KMS-11 (cell line): ENCODE measurements around the gene AK9.

Experiments used
- H2AFZ ChIP-seq: fragments of 200-600 bp; sonication (generic); 2 replicates; pipeline ENCODE4 v1.6.1; 2016; ENCODE audit warnings: antibody characterized with exemption, mixed run types, low read depth
- H3K27ac ChIP-seq: fragments of 200-600 bp; sonication (generic); 2 replicates; pipeline ENCODE4 v1.6.1; 2016; ENCODE audit warnings: mild to moderate bottlenecking, mixed run types
- H3K27me3 ChIP-seq: fragments of 200-600 bp; sonication (generic); 2 replicates; pipeline ENCODE4 v1.6.1; 2017; ENCODE audit warnings: mild to moderate bottlenecking, low read depth, mixed run types, moderate library complexity; ENCODE audit not compliant: insufficient read depth
- H3K36me3 ChIP-seq: fragments of 200-600 bp; sonication (generic); 2 replicates; pipeline ENCODE4 v1.6.1; 2017; ENCODE audit warnings: mild to moderate bottlenecking, mixed run types; ENCODE audit not compliant: insufficient read depth
- H3K4me1 ChIP-seq: fragments of 200-600 bp; sonication (generic); 2 replicates; pipeline ENCODE4 v1.6.1; 2016; ENCODE audit warnings: mild to moderate bottlenecking, low read depth, mixed run types; ENCODE audit not compliant: poor library complexity, severe bottlenecking
- H3K4me2 ChIP-seq: fragments of 200-600 bp; sonication (generic); 2 replicates; pipeline ENCODE4 v1.7.0; 2016; ENCODE audit warnings: mild to moderate bottlenecking, mixed run types
- H3K4me3 ChIP-seq: fragments of 200-600 bp; sonication (generic); IDR thresholded peaks from 2 replicates; pipeline ENCODE4 v1.6.1; 2017; ENCODE audit warnings: low read depth, low read length, mixed read lengths; ENCODE audit not compliant: insufficient read depth
- H3K79me2 ChIP-seq: fragments of 200-600 bp; sonication (generic); 2 replicates; pipeline ENCODE4 v1.6.1; 2016; ENCODE audit warnings: low read depth, mixed run types; ENCODE audit not compliant: insufficient read depth
- H3K9ac ChIP-seq: fragments of 200-600 bp; sonication (generic); 2 replicates; pipeline ENCODE4 v1.6.1; 2016; ENCODE audit warnings: mild to moderate bottlenecking, mixed run types
- H4K20me1 ChIP-seq: fragments of 200-600 bp; sonication (generic); 2 replicates; pipeline ENCODE4 v1.6.1; 2016; ENCODE audit warnings: mild to moderate bottlenecking, mixed run types; ENCODE audit not compliant: insufficient read depth
- TF ChIP-seq, protein P1 (sequence below): fragments of 200-600 bp; sonication (generic); conservative IDR thresholded peaks from 2 replicates; pipeline ENCODE4 v1.6.1; 2017; ENCODE audit warnings: low read depth, mild to moderate bottlenecking, antibody characterized with exemption, low read length, moderate library complexity, mixed read lengths

AK9 gene

DNA sequence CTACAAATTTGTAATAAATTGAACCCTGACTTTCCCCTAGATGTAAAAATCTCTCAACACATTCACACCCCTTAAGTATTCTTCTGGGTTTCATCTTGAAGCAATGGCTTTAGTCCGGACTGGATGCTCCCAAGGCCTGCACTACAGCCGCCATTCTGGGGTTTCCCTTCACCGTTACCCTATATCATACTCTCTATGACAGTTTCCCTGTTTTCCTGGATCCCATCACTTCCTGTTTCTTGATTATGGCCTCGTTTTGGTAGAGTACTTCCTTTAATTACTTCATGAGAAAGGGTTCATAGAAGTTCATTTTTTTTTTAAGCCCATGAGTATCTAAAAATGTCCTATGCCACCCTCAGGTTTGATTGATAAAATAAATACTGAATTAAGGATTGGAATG is 11.8 kb upstream of the AK9 start:
- H3K36me3 ChIP-seq = no peaks in the 10 kb centered on the region
- H4K20me1 ChIP-seq = no peaks in the 10 kb centered on the region
- H3K27ac ChIP-seq = no peak overlapping the region
- no peak overlapping the region for H2AFZ ChIP-seq
- H3K4me2 ChIP-seq = no peak overlapping the region
- H3K4me1 ChIP-seq = no peaks in the 10 kb centered on the region
- H3K79me2 ChIP-seq = no peaks in the 10 kb centered on the region
- H3K27me3 ChIP-seq = no peaks in the 10 kb centered on the region
- no peak overlapping the region for H3K9ac ChIP-seq
- TF ChIP-seq, protein P1, sequence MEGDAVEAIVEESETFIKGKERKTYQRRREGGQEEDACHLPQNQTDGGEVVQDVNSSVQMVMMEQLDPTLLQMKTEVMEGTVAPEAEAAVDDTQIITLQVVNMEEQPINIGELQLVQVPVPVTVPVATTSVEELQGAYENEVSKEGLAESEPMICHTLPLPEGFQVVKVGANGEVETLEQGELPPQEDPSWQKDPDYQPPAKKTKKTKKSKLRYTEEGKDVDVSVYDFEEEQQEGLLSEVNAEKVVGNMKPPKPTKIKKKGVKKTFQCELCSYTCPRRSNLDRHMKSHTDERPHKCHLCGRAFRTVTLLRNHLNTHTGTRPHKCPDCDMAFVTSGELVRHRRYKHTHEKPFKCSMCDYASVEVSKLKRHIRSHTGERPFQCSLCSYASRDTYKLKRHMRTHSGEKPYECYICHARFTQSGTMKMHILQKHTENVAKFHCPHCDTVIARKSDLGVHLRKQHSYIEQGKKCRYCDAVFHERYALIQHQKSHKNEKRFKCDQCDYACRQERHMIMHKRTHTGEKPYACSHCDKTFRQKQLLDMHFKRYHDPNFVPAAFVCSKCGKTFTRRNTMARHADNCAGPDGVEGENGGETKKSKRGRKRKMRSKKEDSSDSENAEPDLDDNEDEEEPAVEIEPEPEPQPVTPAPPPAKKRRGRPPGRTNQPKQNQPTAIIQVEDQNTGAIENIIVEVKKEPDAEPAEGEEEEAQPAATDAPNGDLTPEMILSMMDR = no peak
- H3K4me3 ChIP-seq = no peak overlapping the region

DNA sequence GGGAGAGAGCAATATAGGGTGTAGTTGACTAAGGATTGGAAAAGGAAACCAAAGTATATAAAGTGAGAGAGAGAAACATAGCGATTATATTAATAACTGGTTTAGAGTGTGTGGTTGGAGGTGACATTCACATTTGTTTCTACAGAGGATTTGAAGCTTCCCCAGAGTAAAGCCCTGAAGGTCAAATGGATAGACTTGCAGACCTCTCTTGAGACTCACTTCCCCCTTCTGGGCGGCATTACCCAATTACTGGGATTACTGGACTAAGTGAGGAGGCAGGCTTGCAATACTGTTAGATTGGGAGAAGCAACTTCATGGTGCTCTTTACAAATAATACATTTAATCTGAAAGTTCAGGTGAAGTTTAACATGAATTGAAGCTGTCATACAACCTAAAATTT is 10.8 kb upstream of the AK9 start:
- H4K20me1 ChIP-seq = no peaks in the 10 kb centered on the region

DNA sequence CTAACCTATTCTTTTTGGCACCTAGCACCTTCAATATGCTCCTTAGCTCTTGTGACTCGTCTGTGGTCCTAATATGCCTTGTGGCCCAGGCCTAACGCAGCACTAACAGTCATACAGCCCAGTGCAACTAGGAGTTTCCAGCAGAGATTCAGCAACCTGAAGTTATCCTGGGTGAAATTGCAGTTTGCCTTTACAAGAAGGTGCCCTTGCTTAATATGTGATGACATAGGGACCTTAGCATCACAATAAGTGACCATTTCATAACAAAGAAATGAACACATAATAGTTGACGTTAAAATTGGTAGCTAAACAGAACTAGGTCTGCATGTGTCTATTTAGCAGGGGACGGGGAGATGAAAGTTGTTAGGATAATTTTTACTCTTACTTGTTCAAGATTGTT is 10.2 kb upstream of the AK9 start:
- TF ChIP-seq, protein P1 = no peak
- Histone ChIP-seq H3K4me2 (no peak overlapping the region), H3K36me3 (no peaks in the 10 kb centered on the region), H4K20me1 (no peaks in the 10 kb centered on the region), H2AFZ (no peak overlapping the region), H3K79me2 (no peaks in the 10 kb centered on the region), H3K4me3 (no peak overlapping the region), H3K27me3 (no peaks in the 10 kb centered on the region), H3K4me1 (no peaks in the 10 kb centered on the region), H3K9ac (no peak overlapping the region), H3K27ac (no peak overlapping the region)

More for the DNA sequence above, 10.8 kb upstream of the AK9 start:
- no peak overlapping the region for H3K4me2 ChIP-seq
- TF ChIP-seq, protein P1 = no peak
- no peaks in the 10 kb centered on the region for H3K4me1 ChIP-seq
- no peaks in the 10 kb centered on the region for H3K79me2 ChIP-seq
- H2AFZ ChIP-seq = no peak overlapping the region
- H3K27ac ChIP-seq = no peak overlapping the region
- H3K27me3 ChIP-seq = no peaks in the 10 kb centered on the region
- H3K9ac ChIP-seq = no peak overlapping the region
- no peaks in the 10 kb centered on the region for H3K36me3 ChIP-seq
- no peak overlapping the region for H3K4me3 ChIP-seq

DNA sequence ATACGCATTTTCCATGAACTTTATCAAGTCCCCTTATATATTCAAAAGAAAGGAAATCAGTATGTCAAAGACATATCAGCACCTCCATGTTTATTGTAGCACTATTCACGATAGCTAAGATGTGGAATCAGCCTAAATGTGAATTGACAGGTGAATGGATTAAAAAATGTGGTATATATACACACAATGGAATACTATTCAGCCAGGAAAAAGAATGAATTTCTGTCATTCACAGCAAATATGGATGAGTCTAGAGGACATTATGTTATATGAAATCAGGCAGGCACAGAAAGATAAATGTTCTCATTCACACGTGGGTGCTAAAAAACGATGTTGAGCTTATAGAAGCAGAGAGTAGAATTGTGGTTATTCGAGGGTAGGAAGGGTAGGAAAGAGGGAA is 5.4 kb upstream of the AK9 start:
- Histone ChIP-seq H3K27ac (no peak overlapping the region), H3K36me3 (no peaks in the 10 kb centered on the region), H4K20me1 (no peaks in the 10 kb centered on the region), H3K4me3 (no peak overlapping the region), H3K79me2 (no peaks in the 10 kb centered on the region), H3K4me1 (peaks cover 8% of the 10 kb centered on the region), H2AFZ (no peak overlapping the region), H3K27me3 (no peaks in the 10 kb centered on the region), H3K9ac (no peak overlapping the region), H3K4me2 (no peak overlapping the region)
- TF ChIP-seq, protein P1 = no peak

DNA sequence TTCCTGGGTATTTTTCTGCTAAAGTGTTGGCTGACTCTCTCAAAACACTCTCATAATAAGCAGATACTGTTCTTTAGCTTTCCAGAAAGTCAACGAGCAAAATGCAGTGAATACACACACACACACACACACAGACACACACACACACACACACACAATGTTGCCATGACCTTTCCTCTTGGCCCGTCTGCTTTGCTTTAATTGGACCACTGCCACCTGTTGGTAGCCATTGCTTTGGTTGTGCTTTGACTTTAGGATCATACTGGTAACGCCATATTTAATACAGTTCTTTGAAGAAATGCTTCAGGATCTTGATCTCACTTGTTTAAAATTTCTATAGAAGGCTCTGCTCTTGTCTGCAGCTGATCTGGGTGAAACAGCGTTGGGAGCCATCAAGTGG is 4.5 kb upstream of the AK9 start:
- Histone ChIP-seq H3K4me1 (peaks cover 8% of the 10 kb centered on the region), H3K36me3 (no peaks in the 10 kb centered on the region)

More for the DNA sequence above, 4.5 kb upstream of the AK9 start:
- Histone ChIP-seq H3K4me2 (no peak overlapping the region), H3K9ac (no peak overlapping the region), H2AFZ (no peak overlapping the region), H4K20me1 (no peaks in the 10 kb centered on the region), H3K27me3 (no peaks in the 10 kb centered on the region), H3K27ac (no peak overlapping the region), H3K79me2 (no peaks in the 10 kb centered on the region), H3K4me3 (no peak overlapping the region)
- TF ChIP-seq, protein P1 = no peak
